Hepatocyte (in vitro differentiated cells): ENCODE data around the gene PHLPP1.

ENCODE experiments used
- EZH2 ChIP-seq: fragments of 200-600 bp; sonication (generic); IDR thresholded peaks from 2 replicates; pipeline ENCODE4 v1.6.1; 2016; ENCODE audit warnings: antibody characterized with exemption, mild to moderate bottlenecking, borderline replicate concordance
- EZH2phosphoT487 ChIP-seq: fragments of 200-600 bp; sonication (generic); IDR thresholded peaks from one replicate; pipeline ENCODE4 v1.6.1; 2018; ENCODE audit warnings: antibody characterized with exemption, mild to moderate bottlenecking, low read depth, moderate library complexity; ENCODE audit not compliant: unreplicated experiment, severe bottlenecking
- TF ChIP-seq, protein P1 (sequence below): fragments of 200-600 bp; sonication (generic); IDR thresholded peaks from 2 replicates; pipeline ENCODE4 v1.5.1; 2016; ENCODE audit warnings: antibody characterized with exemption, mild to moderate bottlenecking; ENCODE audit not compliant: poor library complexity

GRCh38 chr18:62710417-62710816, 4.9 kb upstream of the PHLPP1 start:
- TF ChIP-seq EZH2 (no peak), EZH2phosphoT487 (no peak)
- TF ChIP-seq, protein P1, sequence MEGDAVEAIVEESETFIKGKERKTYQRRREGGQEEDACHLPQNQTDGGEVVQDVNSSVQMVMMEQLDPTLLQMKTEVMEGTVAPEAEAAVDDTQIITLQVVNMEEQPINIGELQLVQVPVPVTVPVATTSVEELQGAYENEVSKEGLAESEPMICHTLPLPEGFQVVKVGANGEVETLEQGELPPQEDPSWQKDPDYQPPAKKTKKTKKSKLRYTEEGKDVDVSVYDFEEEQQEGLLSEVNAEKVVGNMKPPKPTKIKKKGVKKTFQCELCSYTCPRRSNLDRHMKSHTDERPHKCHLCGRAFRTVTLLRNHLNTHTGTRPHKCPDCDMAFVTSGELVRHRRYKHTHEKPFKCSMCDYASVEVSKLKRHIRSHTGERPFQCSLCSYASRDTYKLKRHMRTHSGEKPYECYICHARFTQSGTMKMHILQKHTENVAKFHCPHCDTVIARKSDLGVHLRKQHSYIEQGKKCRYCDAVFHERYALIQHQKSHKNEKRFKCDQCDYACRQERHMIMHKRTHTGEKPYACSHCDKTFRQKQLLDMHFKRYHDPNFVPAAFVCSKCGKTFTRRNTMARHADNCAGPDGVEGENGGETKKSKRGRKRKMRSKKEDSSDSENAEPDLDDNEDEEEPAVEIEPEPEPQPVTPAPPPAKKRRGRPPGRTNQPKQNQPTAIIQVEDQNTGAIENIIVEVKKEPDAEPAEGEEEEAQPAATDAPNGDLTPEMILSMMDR = no peak
